ENCODE results near the gene SLPI. TPM values are rescaled to one million over a fixed set of nuclear protein-coding genes. Genes with fewer than 3 reads are reported as not detected.

SLPI gene
- total RNA-seq, 3 donors from 2014 or later = 29.9 to 132 (median 43.3) TPM

- TF ChIP-seq, protein P1, sequence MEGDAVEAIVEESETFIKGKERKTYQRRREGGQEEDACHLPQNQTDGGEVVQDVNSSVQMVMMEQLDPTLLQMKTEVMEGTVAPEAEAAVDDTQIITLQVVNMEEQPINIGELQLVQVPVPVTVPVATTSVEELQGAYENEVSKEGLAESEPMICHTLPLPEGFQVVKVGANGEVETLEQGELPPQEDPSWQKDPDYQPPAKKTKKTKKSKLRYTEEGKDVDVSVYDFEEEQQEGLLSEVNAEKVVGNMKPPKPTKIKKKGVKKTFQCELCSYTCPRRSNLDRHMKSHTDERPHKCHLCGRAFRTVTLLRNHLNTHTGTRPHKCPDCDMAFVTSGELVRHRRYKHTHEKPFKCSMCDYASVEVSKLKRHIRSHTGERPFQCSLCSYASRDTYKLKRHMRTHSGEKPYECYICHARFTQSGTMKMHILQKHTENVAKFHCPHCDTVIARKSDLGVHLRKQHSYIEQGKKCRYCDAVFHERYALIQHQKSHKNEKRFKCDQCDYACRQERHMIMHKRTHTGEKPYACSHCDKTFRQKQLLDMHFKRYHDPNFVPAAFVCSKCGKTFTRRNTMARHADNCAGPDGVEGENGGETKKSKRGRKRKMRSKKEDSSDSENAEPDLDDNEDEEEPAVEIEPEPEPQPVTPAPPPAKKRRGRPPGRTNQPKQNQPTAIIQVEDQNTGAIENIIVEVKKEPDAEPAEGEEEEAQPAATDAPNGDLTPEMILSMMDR (IDR thresholded peaks at IDR 0.05) = no peak
- no peak overlapping the region for H3K4me3 ChIP-seq
- H3K4me1 ChIP-seq (ENCODE audit: low read depth) = peaks cover 13% of the 10 kb centered on the region
- ATAC-seq (no peak), DNase-seq (no peak)
- no peaks in the 10 kb centered on the region for H3K36me3 ChIP-seq (ENCODE audit: low read depth)
- intact Hi-C loops (cut with DNase I, micrococcal nuclease) = no loop called here
- no peaks in the 10 kb centered on the region for H3K9me3 ChIP-seq
Observed at GRCh38 chr20:45257711-45258110, 3.3 kb upstream of the SLPI start.

DNA sequence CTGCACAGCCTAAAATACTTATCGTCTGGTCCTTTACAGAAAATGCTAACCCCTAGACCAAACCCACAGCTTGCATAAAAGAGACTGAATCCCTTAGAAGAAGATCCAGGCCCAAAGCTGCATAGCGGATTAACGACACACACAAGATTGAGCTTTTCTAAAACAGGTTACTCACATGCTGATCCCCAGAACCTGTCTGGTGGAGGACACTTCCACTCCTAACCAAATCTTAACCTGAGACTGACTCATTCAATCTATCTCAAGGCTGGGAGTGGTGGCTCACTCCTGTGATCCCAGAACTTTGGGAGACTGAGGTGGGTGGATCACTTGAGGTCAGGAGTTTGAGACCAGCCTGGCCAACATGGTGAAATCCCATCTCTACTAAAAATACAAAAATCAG is 2.8 kb upstream of the SLPI start:
- Histone ChIP-seq H3K4me3 (no peak overlapping the region), H3K36me3 (ENCODE audit: low read depth) (no peaks in the 10 kb centered on the region), H3K4me1 (ENCODE audit: low read depth) (peaks cover 13% of the 10 kb centered on the region), H3K9me3 (no peaks in the 10 kb centered on the region)
- ATAC-seq (no peak), DNase-seq (no peak)
- TF ChIP-seq, protein P1 (IDR thresholded peaks at IDR 0.05) = no peak
- intact Hi-C loops (cut with DNase I, micrococcal nuclease) = no loop called here

GRCh38 chr20:45253261-45253660 is 1.1 kb downstream of the SLPI start:
- Histone ChIP-seq H3K36me3 (ENCODE audit: low read depth) (no peaks in the 10 kb centered on the region), H3K4me3 (no peak overlapping the region), H3K9me3 (no peaks in the 10 kb centered on the region), H3K4me1 (ENCODE audit: low read depth) (peaks cover 13% of the 10 kb centered on the region)
- ATAC-seq (peak; percentile 3), DNase-seq (no peak)
- TF ChIP-seq, protein P1 (IDR thresholded peaks at IDR 0.05) = no peak
- intact Hi-C loops (cut with DNase I, micrococcal nuclease) = no loop called here

- ATAC-seq (no peak), DNase-seq (no peak)
- Histone ChIP-seq H3K36me3 (ENCODE audit: low read depth) (no peaks in the 10 kb centered on the region), H3K4me1 (ENCODE audit: low read depth) (peaks cover 13% of the 10 kb centered on the region), H3K9me3 (no peaks in the 10 kb centered on the region), H3K4me3 (no peak overlapping the region)
- TF ChIP-seq, protein P1 (IDR thresholded peaks at IDR 0.05) = no peak
- intact Hi-C loops (cut with DNase I, micrococcal nuclease) = no loop called here
Observed at GRCh38 chr20:45251884-45252560, 2.3 kb downstream of the SLPI start.

GRCh38 chr20:45248609-45249008 is 5.8 kb downstream of the SLPI start:
- no peak for DNase-seq
- TF ChIP-seq, protein P1 (IDR thresholded peaks at IDR 0.05) = no peak
- Histone ChIP-seq H3K4me1 (ENCODE audit: low read depth) (no peaks in the 10 kb centered on the region), H3K4me3 (no peak overlapping the region), H3K36me3 (ENCODE audit: low read depth) (no peaks in the 10 kb centered on the region), H3K9me3 (no peaks in the 10 kb centered on the region)
- no peak for ATAC-seq
- intact Hi-C loops (cut with DNase I, micrococcal nuclease) = no loop called here

GRCh38 chr20:45247865-45248264 is 6.5 kb downstream of the SLPI start:
- no peak for ATAC-seq
- TF ChIP-seq, protein P1 (IDR thresholded peaks at IDR 0.05) = no peak
- Histone ChIP-seq H3K36me3 (ENCODE audit: low read depth) (no peaks in the 10 kb centered on the region), H3K4me3 (no peak overlapping the region), H3K4me1 (ENCODE audit: low read depth) (no peaks in the 10 kb centered on the region), H3K9me3 (no peaks in the 10 kb centered on the region)
- intact Hi-C loops (cut with DNase I, micrococcal nuclease) = no loop called here
- DNase-seq = no peak

All from mucosa of descending colon (tissue), 3 donors.